22Rv1 (cell line): ENCODE data around the gene ARMC10.
"Not testable (repeated sequence)": the region's sequence is repeated elsewhere in the genome, so short reads cannot be mapped to it uniquely, and the experiment has no call there.

Experiments
- CTCF ChIP-seq: fragments of 450-650 bp; IDR thresholded peaks from 2 replicates; pipeline ENCODE4 v1.5.1; 2017; ENCODE audit warnings: mild to moderate bottlenecking
- ZFX ChIP-seq: fragments of 450-650 bp; IDR thresholded peaks from 2 replicates; pipeline ENCODE4 v1.6.1; 2017; ENCODE audit warnings: antibody characterized with exemption, borderline replicate concordance

GRCh38 chr7:103056006-103056405 lies 18.9 kb upstream of the ARMC10 start:
- TF ChIP-seq CTCF, ZFX: not testable (repeated sequence)
